Measurements from ENCODE around the gene ASTN1. TPM values are rescaled to one million over a fixed set of nuclear protein-coding genes. Genes with fewer than 3 reads are reported as not detected.
"Not testable (repeated sequence)": the region's sequence is repeated elsewhere in the genome, so short reads cannot be mapped to it uniquely, and the experiment has no call there.

The ASTN1 gene
- total and polyA plus RNA-seq, 2 of the 4 experiments (the other 2 are of a cell fraction): under 0.01 to 0.07 TPM

- Histone ChIP-seq H3K27ac (ENCODE audit: insufficient read depth, low read length) (no peak overlapping the region), H4K20me1 (ENCODE audit: insufficient read depth, low read length) (no peaks in the 10 kb centered on the region), H3K23ac (ENCODE audit: low read depth, low read length) (no peak overlapping the region), H3K4me2 (ENCODE audit: low read depth, low read length) (no peak overlapping the region), H3K9me3 (ENCODE audit: control insufficient read depth, insufficient read depth, low read length) (no peaks in the 10 kb centered on the region), H2AK5ac (ENCODE audit: low read depth, low read length) (no peak overlapping the region), H2BK120ac (ENCODE audit: low read depth, low read length) (no peak overlapping the region), H2BK5ac (ENCODE audit: low read depth, low read length, poor library complexity, severe bottlenecking) (no peak overlapping the region), H3K9ac (ENCODE audit: low read depth, low read length) (no peak overlapping the region), H4K8ac (ENCODE audit: low read depth in 2 of 2, low read length in 2 of 2) (no peak overlapping the region), H3K4me1 (ENCODE audit: control insufficient read depth, insufficient read depth, low read length) (no peaks in the 10 kb centered on the region), H2AK9ac (replicated peaks; ENCODE audit: low read depth, low read length, poor library complexity) (no peak overlapping the region), H3K18ac (ENCODE audit: low read depth, low read length) (no peak overlapping the region), H3K79me1 (ENCODE audit: low read depth in 1 of 2, low read length in 2 of 2) (no peaks in the 10 kb centered on the region), H3K56ac (ENCODE audit: extremely low read depth, insufficient read depth, low read length) (no peak overlapping the region), H2AFZ (replicated peaks; ENCODE audit: low read length, poor library complexity) (no peak overlapping the region), H3K9me1 (ENCODE audit: insufficient read depth, low read length) (no peaks in the 10 kb centered on the region), H3K4ac (ENCODE audit: low read depth, low read length) (no peak overlapping the region), H4K5ac (ENCODE audit: low read depth, low read length) (no peak overlapping the region), H2BK15ac (ENCODE audit: low read depth, low read length) (no peak overlapping the region), H3K14ac (replicated peaks; ENCODE audit: low read depth, low read length) (no peak overlapping the region), H3K36me3 (ENCODE audit: control insufficient read depth, insufficient read depth, low read length) (no peaks in the 10 kb centered on the region), H2BK20ac (ENCODE audit: low read depth, low read length) (no peak overlapping the region), H3K27me3 (ENCODE audit: control insufficient read depth, insufficient read depth, low read length) (no peaks in the 10 kb centered on the region), H4K91ac (ENCODE audit: insufficient read depth, low read depth, low read length) (no peak overlapping the region), H3K4me3 (ENCODE audit: insufficient read depth, low read depth, low read length) (no peak overlapping the region)
- CTCF ChIA-PET: no interaction called here
- dilution Hi-C loops (cut with HindIII; ENCODE audit: low sequenced_read_pairs, unreplicated experiment) (no loop called here), intact Hi-C loops (cut with micrococcal nuclease) (no loop called here), in situ Hi-C loops (cut with MboI; ENCODE audit: low sequenced_read_pairs) (no loop called here)
- DNase-seq (no peak), ATAC-seq (ENCODE audit: low read depth) (no peak)
- 80% methylated on average over 2 of the region's 8 CpGs; no CpG with 5 or more reads in 1 of the 2 experiments for WGBS, 2 experiments (ENCODE audit: extremely low coverage in 2 of 2, insufficient read length in 1 of 2)
- BruUV-seq (replicated peaks): no TSS peak
- POLR2A ChIA-PET (ENCODE audit: unreplicated experiment): no interaction called here
- TF ChIP-seq MXI1 (IDR thresholded peaks at IDR 0.05; ENCODE audit: borderline replicate concordance, low read depth, low read length): no peak
Observed at GRCh38 chr1:177077006-177077405, 87.5 kb downstream of the ASTN1 start.

- H2AFZ ChIP-seq (replicated peaks; ENCODE audit: low read length, poor library complexity); intact Hi-C loops (cut with micrococcal nuclease); H2AK9ac ChIP-seq (replicated peaks; ENCODE audit: low read depth, low read length, poor library complexity); H3K23ac ChIP-seq (ENCODE audit: low read depth, low read length); H3K9ac ChIP-seq (ENCODE audit: low read depth, low read length); H3K4me3 ChIP-seq (ENCODE audit: insufficient read depth, low read depth, low read length); H3K4me1 ChIP-seq (ENCODE audit: control insufficient read depth, insufficient read depth, low read length); H3K14ac ChIP-seq (replicated peaks; ENCODE audit: low read depth, low read length); DNase-seq; POLR2A ChIA-PET (ENCODE audit: unreplicated experiment); ATAC-seq (ENCODE audit: low read depth); H4K5ac ChIP-seq (ENCODE audit: low read depth, low read length); H3K27me3 ChIP-seq (ENCODE audit: control insufficient read depth, insufficient read depth, low read length); H2BK20ac ChIP-seq (ENCODE audit: low read depth, low read length); H2BK15ac ChIP-seq (ENCODE audit: low read depth, low read length); H2BK120ac ChIP-seq (ENCODE audit: low read depth, low read length); H3K18ac ChIP-seq (ENCODE audit: low read depth, low read length); H2BK5ac ChIP-seq (ENCODE audit: low read depth, low read length, poor library complexity, severe bottlenecking); H4K91ac ChIP-seq (ENCODE audit: insufficient read depth, low read depth, low read length); H3K9me1 ChIP-seq (ENCODE audit: insufficient read depth, low read length); H2AK5ac ChIP-seq (ENCODE audit: low read depth, low read length); H3K36me3 ChIP-seq (ENCODE audit: control insufficient read depth, insufficient read depth, low read length); H3K4ac ChIP-seq (ENCODE audit: low read depth, low read length); H4K20me1 ChIP-seq (ENCODE audit: insufficient read depth, low read length); dilution Hi-C loops (cut with HindIII; ENCODE audit: low sequenced_read_pairs, unreplicated experiment); H3K56ac ChIP-seq (ENCODE audit: extremely low read depth, insufficient read depth, low read length); H3K27ac ChIP-seq (ENCODE audit: insufficient read depth, low read length); H3K4me2 ChIP-seq (ENCODE audit: low read depth, low read length); H3K79me1 ChIP-seq (ENCODE audit: low read depth in 1 of 2, low read length in 2 of 2); BruUV-seq (replicated peaks); H4K8ac ChIP-seq (ENCODE audit: low read depth in 2 of 2, low read length in 2 of 2); H3K9me3 ChIP-seq (ENCODE audit: control insufficient read depth, insufficient read depth, low read length); in situ Hi-C loops (cut with MboI; ENCODE audit: low sequenced_read_pairs): not testable (repeated sequence)
- no CpG with 5 or more reads among the region's 3 CpGs for WGBS, 2 experiments (ENCODE audit: extremely low coverage in 2 of 2, insufficient read length in 1 of 2)
- CTCF ChIA-PET: interaction anchor here (0.6 kb wide), 1 partner anchor 45 kb away, joined by 7 read pairs; no protein-coding TSS in a partner anchor
Observed at GRCh38 chr1:177074811-177075210, 89.7 kb downstream of the ASTN1 start.

All from IMR-90 (cell line).